ENCODE data around the gene PRKCA. TPM values are rescaled to one million over a fixed set of nuclear protein-coding genes. Genes with fewer than 3 reads are reported as not detected.

The PRKCA gene
- total and polyA plus RNA-seq, 9 of the 15 experiments (the other 6 are each of a cell fraction or from before 2014, with no cell fraction given) = 3.2 to 33.0 (median 17.8) TPM

GRCh38 chr17:66682283-66682682 lies 379.9 kb downstream of the PRKCA start:
- Histone ChIP-seq H3K27me3 (ENCODE audit: control insufficient read depth in 2 of 2, insufficient read depth in 2 of 2, low read length in 2 of 2) (no peaks in the 10 kb centered on the region), H3K9ac (ENCODE audit: insufficient read depth in 1 of 2, low read depth in 2 of 2, low read length in 2 of 2) (no peak overlapping the region), H3K4me1 (replicated peaks in 1 of 2; ENCODE audit: control insufficient read depth in 2 of 2, insufficient read depth in 2 of 2, low read length in 2 of 2) (no peaks in the 10 kb centered on the region), H4K20me1 (replicated peaks; ENCODE audit: control insufficient read depth, insufficient read depth, low read length) (0 out of 2 replicates have a peak, but pooled peaks cover 3% of the 10 kb centered on the region), H3K79me2 (ENCODE audit: control insufficient read depth, insufficient read depth, low read length) (no peaks in the 10 kb centered on the region), H3K36me3 (ENCODE audit: control insufficient read depth, insufficient read depth, low read length) (peaks cover 4% of the 10 kb centered on the region; the same call in 1 of the 3 replicates), H3K4me2 (ENCODE audit: insufficient read depth, low read length) (no peak overlapping the region), H3K27ac (ENCODE audit: extremely low read depth, low read depth, low read length) (no peak overlapping the region), H2AFZ (ENCODE audit: low read depth, low read length) (no peak overlapping the region), H3K9me3 (replicated peaks; ENCODE audit: control insufficient read depth, insufficient read depth, low read depth, low read length) (no peaks in the 10 kb centered on the region), H3K9me1 (ENCODE audit: control insufficient read depth, insufficient read depth, low read length) (no peaks in the 10 kb centered on the region), H3K4me3 (no peak overlapping the region)
- FAIRE-seq (no peak), DNase-seq (ENCODE audit: extremely low read depth in 1 of 4, low spot score in 3 of 4) (no peak), ATAC-seq (no peak)
- in situ Hi-C loops (cut with MboI) = no loop called here
- intact Hi-C loops (cut with micrococcal nuclease) = no loop called here
- TF ChIP-seq PRPF4 (IDR thresholded peaks at IDR 0.05; ENCODE audit: insufficient read depth, low read depth, low read length, poor library complexity, severe bottlenecking) = no peak
- TF ChIP-seq E2F1 (CRISPR knock-in tag; IDR thresholded peaks at IDR 0.05) = no peak
- TF ChIP-seq OTX1 (CRISPR knock-in tag; IDR thresholded peaks at IDR 0.05) = no peak
- TF ChIP-seq BACH1 (tag; IDR thresholded peaks at IDR 0.05) = no peak
- no peak for TF ChIP-seq BDP1 (IDR thresholded peaks at IDR 0.05; ENCODE audit: insufficient read depth, insufficient read length)
- TF ChIP-seq TOE1 (IDR thresholded peaks at IDR 0.05; ENCODE audit: borderline replicate concordance) = no peak
- TF ChIP-seq TOE1 (CRISPR knock-in tag; IDR thresholded peaks at IDR 0.05; ENCODE audit: borderline replicate concordance, low read depth) = no peak
- TF ChIP-seq ZNF431 (CRISPR knock-in tag; IDR thresholded peaks at IDR 0.05) = no peak
- no peak for TF ChIP-seq FOXK2 (conservative IDR thresholded peaks at IDR 0.05 in 1 of 2, IDR thresholded peaks at IDR 0.05 in 1 of 2; ENCODE audit: low read depth in 2 of 2)
- CTCF ChIA-PET (ENCODE audit: low intra/inter-chr PET ratio) = no interaction called here
- no TSS peak for BruUV-seq (replicated peaks)
- 70% methylated on average over 5 of the region's 5 CpGs for WGBS (ENCODE audit: insufficient coverage, low coverage, missing lambda C conversion rate)
- POLR2A ChIA-PET = no interaction called here

Data from K562 (cell line).